Stimulated activated naive CD4-positive, alpha-beta T cell treated with Interleukin-2 at 50 U/mL for 16 hours (primary cell): ENCODE data around the gene TRMT44.
"Not testable (repeated sequence)": the region's sequence is repeated elsewhere in the genome, so short reads cannot be mapped to it uniquely, and the experiment has no call there.

Experiments used
- DNase-seq: peaks from one replicate; lab custom pipeline; 2025; lab: John Stamatoyannopoulos, UW

The TRMT44 gene

DNA sequence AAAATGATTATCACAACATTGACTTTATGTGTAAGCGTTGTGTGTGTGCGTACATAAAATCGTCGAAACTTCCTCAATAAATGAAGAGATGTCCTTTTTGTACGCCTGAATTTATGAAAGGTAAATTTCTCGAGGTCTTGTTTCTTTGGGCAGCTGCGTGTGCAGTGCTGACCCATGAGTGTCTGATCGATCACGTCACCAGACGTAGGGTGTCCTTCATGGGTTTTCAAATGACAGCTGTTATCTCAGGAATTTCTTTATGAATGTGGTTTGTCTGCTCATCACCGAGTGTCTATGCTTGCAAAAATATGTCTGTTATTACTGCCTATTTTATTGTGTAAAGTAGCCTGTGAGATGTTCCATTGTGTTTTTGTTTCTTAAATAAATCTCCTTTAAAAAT, 71.9 kb downstream of the TRMT44 start:
- DNase-seq = no peak

DNA sequence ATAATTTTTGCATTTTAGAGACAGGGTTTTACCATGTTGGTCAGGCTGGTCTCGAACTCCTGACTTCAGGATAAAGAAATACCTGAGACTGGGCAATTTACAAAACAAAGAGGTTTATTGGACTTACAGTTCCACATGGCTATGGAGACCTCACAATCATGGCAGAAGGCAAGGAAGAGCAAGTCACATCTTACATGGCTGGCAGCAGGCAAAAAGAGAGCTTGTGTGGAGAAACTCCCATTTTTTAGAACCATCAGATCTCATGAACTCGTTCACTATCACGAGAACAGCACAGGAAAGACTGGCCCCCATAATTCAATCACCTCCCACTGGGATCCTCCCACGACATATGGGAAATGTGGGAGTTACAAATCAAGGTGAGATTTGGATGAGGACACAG, 72.5 kb downstream of the TRMT44 start:
- DNase-seq = not testable (repeated sequence)

DNA sequence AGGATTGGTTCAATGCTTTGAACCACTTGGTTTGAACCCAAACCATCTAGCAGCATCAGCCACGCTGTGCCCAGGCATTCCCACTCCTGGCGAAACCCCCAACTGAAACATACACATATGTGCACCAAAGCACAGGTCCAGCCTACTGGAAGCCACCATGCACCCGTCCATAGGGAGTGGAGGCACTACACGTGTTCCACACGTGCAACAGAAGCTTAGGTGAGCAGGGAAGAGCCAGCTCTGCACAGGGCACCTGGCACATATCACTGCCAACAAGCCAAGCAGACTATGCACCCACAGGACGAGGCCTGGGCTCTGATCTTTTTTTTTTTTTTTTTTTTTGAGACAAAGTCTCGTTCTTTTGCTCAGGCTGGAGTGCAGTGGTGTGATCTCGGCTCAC, 73.4 kb downstream of the TRMT44 start:
- DNase-seq = no peak

DNA sequence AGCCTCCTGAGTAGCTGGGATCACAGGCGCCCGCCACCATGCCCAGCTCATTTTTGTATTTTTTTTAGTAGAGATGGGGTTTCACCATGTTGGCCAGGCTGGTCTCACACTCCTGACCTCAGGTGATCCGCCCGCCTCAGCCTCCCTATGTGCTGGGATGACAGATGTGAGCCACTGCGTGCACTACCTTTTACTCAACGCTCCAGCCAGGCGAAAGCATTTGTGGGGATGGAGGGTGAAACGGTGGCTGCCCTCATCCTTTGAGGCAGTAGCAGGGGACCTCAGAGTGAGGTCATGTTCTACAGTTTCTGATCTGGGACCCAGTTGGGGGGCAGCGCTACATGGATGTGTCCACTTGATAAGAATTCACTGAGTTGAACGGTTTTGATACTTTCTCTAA, 73.8 kb downstream of the TRMT44 start:
- DNase-seq = no peak

DNA sequence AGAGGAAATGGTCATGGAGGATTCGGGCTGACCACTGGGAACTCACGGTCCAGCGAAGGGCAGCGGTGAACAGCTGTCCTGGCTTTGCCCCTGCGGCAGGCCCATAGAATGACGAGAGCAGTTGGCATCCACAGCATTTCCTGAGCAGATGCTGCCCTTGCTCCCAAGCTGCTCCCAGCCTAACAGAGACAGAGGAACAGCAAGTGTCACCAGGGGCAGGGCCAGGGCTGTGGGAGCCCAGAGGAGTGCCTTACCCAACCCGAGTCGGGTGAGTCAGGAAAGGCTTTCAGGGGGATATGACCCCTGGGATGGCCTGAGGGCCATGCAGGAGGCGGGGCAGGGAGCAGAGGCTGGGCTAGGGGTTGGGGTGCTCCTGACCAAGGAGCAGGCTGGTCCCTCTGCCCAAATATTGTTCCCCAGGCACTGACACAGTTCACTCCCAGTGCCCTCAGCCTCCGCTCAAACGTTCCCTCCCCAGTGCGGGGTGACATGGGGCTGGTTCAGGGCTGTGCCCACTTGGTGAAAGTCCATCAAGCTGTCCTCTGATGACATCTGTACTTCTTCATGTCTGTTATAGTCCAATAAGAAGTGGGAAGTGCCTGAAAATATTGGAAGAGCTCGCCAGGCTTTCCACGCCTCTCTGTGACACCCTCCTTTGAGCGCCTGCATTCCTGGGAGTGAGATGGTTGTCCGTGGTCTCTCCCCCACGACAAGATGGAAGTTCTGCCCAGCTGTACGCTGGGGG, 74.9 kb downstream of the TRMT44 start:
- DNase-seq = no peak

DNA sequence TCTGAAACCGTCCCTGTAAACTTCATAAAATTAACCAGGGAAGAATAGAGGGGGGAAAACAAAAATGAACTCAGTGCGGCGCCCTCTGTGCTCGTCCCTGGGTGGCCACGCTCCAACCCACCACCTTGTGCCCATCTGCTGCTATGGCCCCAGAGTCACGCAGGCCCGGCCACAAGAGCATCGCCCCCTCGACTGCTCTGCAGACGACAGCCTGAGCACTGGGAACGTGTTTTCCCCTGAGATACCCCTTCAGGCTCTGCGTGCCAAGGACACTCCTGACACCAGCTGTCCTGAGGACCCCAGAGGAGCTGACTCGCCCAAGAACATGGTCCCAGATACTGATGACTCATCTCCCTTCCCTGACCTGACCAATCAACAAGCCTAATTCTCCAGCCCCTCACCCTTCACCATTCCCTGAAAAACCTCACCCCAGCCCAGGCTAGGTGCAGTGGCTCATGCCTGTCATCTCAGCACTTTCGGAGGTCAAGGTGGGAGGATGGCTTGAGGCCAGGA, 75.5 kb downstream of the TRMT44 start:
- no peak for DNase-seq

DNA sequence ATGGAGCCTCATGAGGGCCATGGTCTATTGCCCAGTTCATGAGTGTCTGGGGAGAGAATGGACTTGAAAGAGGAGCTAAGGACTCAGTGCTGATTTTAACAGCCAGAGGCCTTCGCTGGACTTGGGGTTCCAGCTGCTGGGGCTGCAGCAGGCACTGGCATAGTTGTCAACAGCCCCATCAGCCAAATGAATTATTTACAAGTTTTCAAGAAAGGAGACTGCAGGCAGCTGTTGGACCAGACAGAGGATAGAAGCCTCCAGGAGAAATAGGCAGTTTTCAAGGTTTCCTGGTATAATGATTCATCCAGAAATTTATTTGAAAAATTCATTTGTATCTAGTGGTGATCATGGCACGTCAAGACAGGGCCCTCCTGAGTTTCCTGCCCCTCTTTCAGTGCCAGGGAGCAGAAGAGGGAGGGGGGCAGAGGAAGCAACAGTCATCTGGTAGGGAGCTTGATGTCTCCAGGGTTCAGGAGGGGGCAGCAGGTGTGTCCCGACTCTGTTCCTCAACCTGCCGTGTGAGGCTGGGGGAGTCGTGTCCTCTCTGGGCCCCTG, 76.5 kb downstream of the TRMT44 start:
- DNase-seq = no peak

DNA sequence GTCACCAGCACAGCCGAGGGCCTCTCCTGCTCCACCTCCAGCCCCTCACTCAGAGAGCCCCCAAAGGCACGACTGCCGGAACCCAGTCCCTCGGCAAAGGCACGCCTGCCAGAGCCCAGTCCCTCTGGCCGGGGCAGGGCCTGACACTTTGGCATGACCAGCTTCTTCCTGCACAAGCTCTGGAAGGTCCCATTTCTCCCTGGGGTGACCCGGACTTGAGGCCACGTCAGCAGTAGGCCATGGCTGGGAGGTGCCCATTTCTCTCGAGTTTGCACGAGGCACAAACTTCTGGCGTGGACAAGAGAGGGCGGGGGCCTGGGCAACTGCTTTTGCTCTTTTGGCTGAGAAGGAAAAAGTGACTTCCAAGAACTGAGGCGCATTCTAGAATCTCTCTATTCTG, 77.4 kb downstream of the TRMT44 start:
- no peak for DNase-seq

DNA sequence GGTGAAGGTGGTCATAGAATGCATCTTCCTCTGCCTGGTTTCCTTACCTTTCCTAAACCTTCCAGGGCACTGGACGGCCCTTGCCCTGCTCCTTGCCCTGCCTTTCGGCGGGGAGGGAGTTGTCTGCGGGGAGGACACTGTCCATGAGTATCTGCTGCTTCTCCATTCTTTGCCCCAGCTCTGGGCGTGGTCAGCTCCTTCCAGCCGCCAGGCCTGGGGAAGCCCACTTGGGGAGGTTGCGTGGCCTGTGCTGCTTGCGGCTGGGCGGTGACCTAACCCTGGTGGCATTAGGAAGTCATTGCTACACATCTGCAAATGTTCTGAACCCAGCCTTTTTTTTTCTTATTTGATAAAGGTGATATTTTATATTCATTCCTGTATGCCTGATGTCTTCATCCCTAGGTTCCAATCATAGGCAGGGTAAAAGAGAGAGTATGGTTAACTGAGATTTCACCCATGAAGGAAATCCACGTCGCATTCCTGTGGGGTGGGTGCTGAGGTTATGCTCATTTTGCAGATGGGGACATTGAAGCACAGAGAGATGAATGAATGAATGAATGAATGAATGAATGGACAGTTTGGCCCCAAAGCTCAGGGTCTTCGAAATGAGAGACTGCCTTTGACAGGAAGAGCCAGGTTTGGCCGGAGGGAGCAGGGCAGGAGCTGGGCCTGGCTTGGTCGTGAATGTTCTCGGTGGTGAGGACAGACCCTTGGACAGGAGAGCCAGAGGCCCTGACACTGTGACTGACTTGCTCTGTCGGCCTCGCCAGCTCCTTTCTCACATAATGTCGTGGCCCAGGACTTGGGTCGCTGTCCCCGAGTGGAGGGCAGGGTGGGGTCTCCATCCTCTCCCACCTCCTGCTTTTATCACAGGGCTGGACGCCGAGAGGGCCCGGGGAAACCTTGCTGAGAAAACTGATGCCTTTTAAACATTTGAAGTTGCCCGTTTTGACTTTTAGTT, 81.9 kb downstream of the TRMT44 start:
- DNase-seq = no peak

DNA sequence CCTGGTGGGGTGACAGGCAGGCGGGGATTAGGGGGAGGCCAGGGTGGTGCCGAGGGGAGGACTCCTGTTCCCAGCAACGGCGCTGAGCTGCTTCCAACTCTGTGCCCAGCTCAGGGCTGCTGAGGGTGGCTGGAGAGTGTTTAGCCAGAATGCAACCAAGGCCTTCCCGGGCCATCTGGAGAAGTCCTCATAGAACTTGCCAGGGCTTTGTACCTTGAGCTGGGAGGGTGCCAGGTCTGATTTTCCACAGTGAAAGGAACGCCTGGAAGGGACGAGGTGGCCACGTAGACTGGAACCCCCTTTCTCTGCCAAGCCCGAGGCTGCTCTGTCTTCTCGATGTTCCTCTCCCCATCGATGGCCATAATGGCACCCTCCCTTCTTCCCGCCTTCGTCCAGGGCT, 82.6 kb downstream of the TRMT44 start:
- DNase-seq = no peak

DNA sequence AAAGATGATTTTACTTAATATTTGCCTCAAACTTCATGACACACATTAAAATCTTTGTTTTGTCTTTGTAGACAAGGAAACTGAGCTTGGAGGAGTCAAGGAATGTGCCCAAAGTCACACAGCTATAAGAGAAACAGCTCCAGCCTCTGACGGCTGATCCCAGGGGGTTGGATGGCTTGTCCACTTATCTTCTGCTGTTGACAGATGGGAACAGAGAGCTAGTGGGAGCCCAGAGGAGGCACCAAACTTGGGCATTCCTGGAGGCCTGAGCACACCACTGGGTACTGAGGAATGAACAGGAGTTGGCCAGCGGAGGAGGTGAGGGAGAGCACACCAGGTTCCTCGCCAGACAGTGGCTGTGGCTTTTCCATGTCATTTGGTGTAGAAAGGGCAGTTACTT, 83.2 kb downstream of the TRMT44 start:
- no peak for DNase-seq

DNA sequence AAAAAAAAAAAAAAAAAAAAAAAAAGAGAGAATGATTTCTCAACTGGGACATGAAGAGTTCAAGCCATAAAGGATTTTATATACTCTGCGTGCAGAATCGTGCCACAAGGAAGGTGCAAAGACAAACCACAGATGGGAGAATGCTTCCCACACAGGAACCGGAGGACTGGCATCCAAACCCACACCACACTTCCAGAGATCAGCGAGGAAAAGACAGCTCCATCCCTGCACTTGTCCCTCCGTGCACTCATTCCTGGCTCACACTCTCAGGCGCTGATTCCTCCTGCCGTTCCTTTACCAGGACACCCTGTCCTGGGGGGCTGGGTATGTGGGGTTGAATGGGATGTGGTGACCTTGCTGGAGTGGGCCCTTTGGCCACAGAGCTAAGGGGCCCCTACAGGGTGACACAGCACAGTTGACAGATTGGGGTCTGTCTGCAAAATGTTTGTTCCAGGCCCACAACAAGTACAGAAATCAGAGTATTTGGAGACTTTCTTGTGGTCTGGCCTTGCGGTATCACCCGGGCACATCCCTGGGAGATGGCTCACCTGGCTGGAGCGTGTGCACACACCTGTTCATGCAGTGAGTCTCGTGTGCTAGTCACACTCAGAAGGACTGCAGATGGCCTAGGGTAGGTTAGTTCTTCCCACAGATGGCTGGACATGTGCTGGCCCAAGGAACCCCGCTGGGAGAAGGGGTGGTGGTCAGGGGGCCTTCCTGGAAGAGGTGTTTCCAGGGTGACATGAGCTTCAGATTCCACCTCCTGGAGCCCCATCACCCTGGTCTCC, 84.2 kb downstream of the TRMT44 start:
- DNase-seq = no peak

DNA sequence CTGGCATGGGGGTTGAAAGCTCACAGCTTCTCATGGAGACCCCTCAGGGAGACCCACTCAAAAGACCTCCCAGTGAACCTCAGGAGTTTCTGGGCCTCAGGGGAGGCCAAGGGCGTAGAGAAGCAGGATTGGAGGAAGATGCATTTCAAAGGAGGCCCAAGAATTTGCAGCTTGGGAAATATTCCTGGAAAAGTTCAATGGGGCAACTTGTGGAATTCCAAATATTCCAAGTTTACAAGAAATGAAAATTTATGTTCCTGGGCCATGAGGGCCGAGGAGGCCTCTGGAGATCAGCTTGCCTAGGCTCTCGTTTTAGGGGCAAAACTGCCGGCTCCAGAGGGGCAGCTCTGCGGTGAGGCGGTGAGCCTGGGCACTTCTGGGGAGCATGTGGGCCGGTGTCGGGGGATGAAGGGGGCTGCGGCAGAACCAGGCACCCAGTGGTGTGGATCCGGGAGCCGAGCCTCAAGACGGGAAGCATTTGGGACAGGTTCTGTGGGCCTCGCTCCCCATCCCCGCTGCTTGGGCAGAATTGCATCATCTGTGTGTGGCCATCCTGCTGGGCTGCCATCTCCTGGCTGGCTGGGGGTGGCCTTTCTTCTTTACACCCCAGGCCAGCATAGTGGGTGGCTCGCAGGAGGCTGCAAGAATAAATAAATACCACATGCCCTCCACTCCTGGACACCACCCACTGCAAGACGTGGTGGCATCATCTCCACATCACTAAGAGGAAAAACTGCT, 85.0 kb downstream of the TRMT44 start:
- DNase-seq = no peak
